ENCODE data around the gene COL2A1. TPM values are rescaled to one million over a fixed set of nuclear protein-coding genes. Genes with fewer than 3 reads are reported as not detected.
A peak's percentile ranks its signal among the peaks of the same experiment; 100 is the strongest.

COL2A1 gene
- total and polyA plus RNA-seq, 2 donors from 2014 or later = not detected

GRCh38 chr12:48016373-48017020 is 12.2 kb upstream of the COL2A1 start:
- H3K9me3 ChIP-seq (ENCODE audit: control insufficient read depth in 2 of 3, insufficient read depth in 1 of 3, low read length in 3 of 3) = no peaks in the 10 kb centered on the region
- H3K4me3 ChIP-seq (ENCODE audit: low read length in 3 of 3) = no peak overlapping the region
- no peaks in the 10 kb centered on the region for H3K27me3 ChIP-seq (ENCODE audit: control insufficient read depth, insufficient read depth, low read length)
- no peaks in the 10 kb centered on the region for H3K36me3 ChIP-seq (ENCODE audit: control insufficient read depth in 2 of 3, insufficient read depth in 3 of 3, low read length in 3 of 3)
- DNase-seq (peak in 1 of 5 donors; percentile 5), FAIRE-seq (no peak)
- H3K4me1 ChIP-seq (ENCODE audit: control insufficient read depth in 2 of 3, insufficient read depth in 2 of 3, low read depth in 1 of 3, low read length in 3 of 3) = no peaks in the 10 kb centered on the region
- H3K27ac ChIP-seq (ENCODE audit: low read depth in 2 of 2, low read length in 2 of 2) = no peak overlapping the region
- intact Hi-C loops (cut with DNase I) = no loop called here
- TF ChIP-seq CTCF (IDR thresholded peaks at IDR 0.05; ENCODE audit: borderline replicate concordance, extremely low read depth, insufficient read depth) = no peak
- no peak overlapping the region for H3K9ac ChIP-seq (ENCODE audit: low read length in 3 of 3)

GRCh38 chr12:48015954-48016353 is 11.7 kb upstream of the COL2A1 start:
- H3K27me3 ChIP-seq (ENCODE audit: control insufficient read depth, insufficient read depth, low read length) = no peaks in the 10 kb centered on the region
- intact Hi-C loops (cut with DNase I) = no loop called here
- no peak for FAIRE-seq

GRCh38 chr12:48015129-48015528 is 10.9 kb upstream of the COL2A1 start:
- FAIRE-seq (no peak), DNase-seq (no peak)
- H3K4me3 ChIP-seq (ENCODE audit: low read length in 3 of 3) = no peak overlapping the region
- no peaks in the 10 kb centered on the region for H3K36me3 ChIP-seq (ENCODE audit: control insufficient read depth in 2 of 3, insufficient read depth in 3 of 3, low read length in 3 of 3)
- H3K9me3 ChIP-seq (ENCODE audit: control insufficient read depth in 2 of 3, insufficient read depth in 1 of 3, low read length in 3 of 3) = no peaks in the 10 kb centered on the region
- TF ChIP-seq CTCF (IDR thresholded peaks at IDR 0.05; ENCODE audit: borderline replicate concordance, extremely low read depth, insufficient read depth) = no peak
- H3K4me1 ChIP-seq (ENCODE audit: control insufficient read depth in 2 of 3, insufficient read depth in 2 of 3, low read depth in 1 of 3, low read length in 3 of 3) = no peaks in the 10 kb centered on the region
- no peaks in the 10 kb centered on the region for H3K27me3 ChIP-seq (ENCODE audit: control insufficient read depth, insufficient read depth, low read length)
- no peak overlapping the region for H3K9ac ChIP-seq (ENCODE audit: low read length in 3 of 3)
- intact Hi-C loops (cut with DNase I) = no loop called here
- no peak overlapping the region for H3K27ac ChIP-seq (ENCODE audit: low read depth in 2 of 2, low read length in 2 of 2)

More at GRCh38 chr12:48015954-48016353, 11.7 kb upstream of the COL2A1 start:
- TF ChIP-seq CTCF (IDR thresholded peaks at IDR 0.05; ENCODE audit: borderline replicate concordance, extremely low read depth, insufficient read depth) = no peak
- H3K36me3 ChIP-seq (ENCODE audit: control insufficient read depth in 2 of 3, insufficient read depth in 3 of 3, low read length in 3 of 3) = no peaks in the 10 kb centered on the region
- H3K9ac ChIP-seq (ENCODE audit: low read length in 3 of 3) = no peak overlapping the region
- H3K9me3 ChIP-seq (ENCODE audit: control insufficient read depth in 2 of 3, insufficient read depth in 1 of 3, low read length in 3 of 3) = no peaks in the 10 kb centered on the region
- no peak overlapping the region for H3K27ac ChIP-seq (ENCODE audit: low read depth in 2 of 2, low read length in 2 of 2)
- no peak overlapping the region for H3K4me3 ChIP-seq (ENCODE audit: low read length in 3 of 3)
- no peak for DNase-seq
- H3K4me1 ChIP-seq (ENCODE audit: control insufficient read depth in 2 of 3, insufficient read depth in 2 of 3, low read depth in 1 of 3, low read length in 3 of 3) = no peaks in the 10 kb centered on the region

GRCh38 chr12:48013287-48013686 is 9.0 kb upstream of the COL2A1 start:
- Histone ChIP-seq H3K4me1 (ENCODE audit: control insufficient read depth in 2 of 3, insufficient read depth in 2 of 3, low read depth in 1 of 3, low read length in 3 of 3) (no peaks in the 10 kb centered on the region), H3K27me3 (ENCODE audit: control insufficient read depth, insufficient read depth, low read length) (no peaks in the 10 kb centered on the region), H3K4me3 (ENCODE audit: low read length in 3 of 3) (no peak overlapping the region), H3K27ac (ENCODE audit: low read depth in 2 of 2, low read length in 2 of 2) (no peak overlapping the region), H3K36me3 (ENCODE audit: control insufficient read depth in 2 of 3, insufficient read depth in 3 of 3, low read length in 3 of 3) (no peaks in the 10 kb centered on the region), H3K9me3 (ENCODE audit: control insufficient read depth in 2 of 3, insufficient read depth in 1 of 3, low read length in 3 of 3) (no peaks in the 10 kb centered on the region), H3K9ac (ENCODE audit: low read length in 3 of 3) (no peak overlapping the region)
- FAIRE-seq = no peak
- intact Hi-C loops (cut with DNase I) = no loop called here
- DNase-seq = no peak
- TF ChIP-seq CTCF (IDR thresholded peaks at IDR 0.05; ENCODE audit: borderline replicate concordance, extremely low read depth, insufficient read depth) = no peak
